ENCODE measurements around the gene IL1RAPL1.

DNA sequence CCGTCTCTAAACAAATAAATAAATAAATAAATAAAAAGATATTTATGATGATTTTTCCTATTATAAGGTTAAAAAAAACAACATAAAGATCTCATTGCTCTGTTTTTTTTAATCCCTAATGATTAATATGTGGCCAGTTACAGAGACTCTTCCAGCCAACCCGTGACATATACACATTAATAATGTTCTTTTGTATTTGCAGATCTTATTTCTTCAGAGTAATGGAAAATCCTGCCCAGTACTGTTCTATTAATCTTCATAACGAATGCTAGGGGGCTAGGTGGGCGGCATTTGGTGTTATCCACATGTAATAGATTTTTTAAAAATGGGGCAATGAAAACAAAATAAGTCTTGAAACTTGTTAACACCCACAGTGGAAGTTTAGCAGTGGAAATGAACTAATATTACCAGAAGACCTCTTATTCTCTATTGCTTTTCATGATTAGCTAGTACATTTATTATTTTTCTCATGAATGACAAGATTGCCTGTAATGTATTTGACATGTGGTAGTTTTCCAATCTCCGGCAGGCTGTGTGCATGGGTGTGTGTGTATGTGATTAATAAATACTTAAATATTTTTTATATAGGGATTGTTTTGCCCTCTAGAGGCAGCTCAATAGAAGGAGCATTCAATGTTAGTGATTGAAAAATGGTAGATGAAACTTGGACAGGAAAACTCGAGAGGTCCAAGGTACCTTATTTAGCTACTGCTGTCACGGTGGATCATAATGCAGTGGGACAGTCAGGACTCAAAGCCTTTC lies 457.4 kb downstream of the IL1RAPL1 start:
- no peak for TF ChIP-seq POLR2A (IDR thresholded peaks at IDR 0.05)
- TF ChIP-seq, protein P1, sequence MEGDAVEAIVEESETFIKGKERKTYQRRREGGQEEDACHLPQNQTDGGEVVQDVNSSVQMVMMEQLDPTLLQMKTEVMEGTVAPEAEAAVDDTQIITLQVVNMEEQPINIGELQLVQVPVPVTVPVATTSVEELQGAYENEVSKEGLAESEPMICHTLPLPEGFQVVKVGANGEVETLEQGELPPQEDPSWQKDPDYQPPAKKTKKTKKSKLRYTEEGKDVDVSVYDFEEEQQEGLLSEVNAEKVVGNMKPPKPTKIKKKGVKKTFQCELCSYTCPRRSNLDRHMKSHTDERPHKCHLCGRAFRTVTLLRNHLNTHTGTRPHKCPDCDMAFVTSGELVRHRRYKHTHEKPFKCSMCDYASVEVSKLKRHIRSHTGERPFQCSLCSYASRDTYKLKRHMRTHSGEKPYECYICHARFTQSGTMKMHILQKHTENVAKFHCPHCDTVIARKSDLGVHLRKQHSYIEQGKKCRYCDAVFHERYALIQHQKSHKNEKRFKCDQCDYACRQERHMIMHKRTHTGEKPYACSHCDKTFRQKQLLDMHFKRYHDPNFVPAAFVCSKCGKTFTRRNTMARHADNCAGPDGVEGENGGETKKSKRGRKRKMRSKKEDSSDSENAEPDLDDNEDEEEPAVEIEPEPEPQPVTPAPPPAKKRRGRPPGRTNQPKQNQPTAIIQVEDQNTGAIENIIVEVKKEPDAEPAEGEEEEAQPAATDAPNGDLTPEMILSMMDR (IDR thresholded peaks at IDR 0.05 in 4 of 5, conservative IDR thresholded peaks at IDR 0.05 in 1 of 5): no peak

Data from gastrocnemius medialis (tissue), 4 donors.